ENCODE data around the gene MCTP1. TPM values are rescaled to one million over a fixed set of nuclear protein-coding genes. Genes with fewer than 3 reads are reported as not detected.

The MCTP1 gene
- total RNA-seq, 2 experiments from 2014 or later, result not detected

DNA sequence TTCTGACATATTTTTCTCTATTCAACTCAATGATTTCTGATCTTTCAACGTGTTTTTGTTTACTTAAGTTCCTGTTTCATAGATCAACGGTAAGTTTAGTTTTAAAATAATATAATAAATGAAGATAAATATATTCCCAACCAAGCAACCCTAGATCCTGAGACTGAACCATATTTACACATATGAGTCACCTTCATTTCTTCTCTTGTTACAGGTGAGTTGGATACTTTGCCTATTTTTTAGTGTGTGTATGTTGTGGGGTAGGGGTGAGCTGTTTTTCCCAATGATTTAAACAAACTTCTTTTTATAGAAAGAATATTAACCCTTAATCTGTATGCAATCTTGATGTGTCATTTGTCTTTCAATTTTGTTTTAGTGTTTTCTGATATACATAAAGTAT, 186.9 kb downstream of the MCTP1 start:
- H3K36me3 Mint-ChIP-seq (ENCODE audit: low read depth), result no peaks in the 10 kb centered on the region
- H3K4me3 Mint-ChIP-seq, result no peak overlapping the region
- intact Hi-C loops (cut with micrococcal nuclease), result no loop called here
- no peak overlapping the region for H3K27ac Mint-ChIP-seq
- CTCF ChIA-PET, result interaction anchor here (0.7 kb wide), 1 partner anchor 107 kb away, joined by 3 read pairs; no protein-coding TSS in a partner anchor
- DNase-seq, result no peak
- no peaks in the 10 kb centered on the region for H3K4me1 Mint-ChIP-seq (ENCODE audit: low read depth)
- no peaks in the 10 kb centered on the region for H3K27me3 Mint-ChIP-seq (ENCODE audit: low read depth)
- H3K9me3 Mint-ChIP-seq, result no peaks in the 10 kb centered on the region

DNA sequence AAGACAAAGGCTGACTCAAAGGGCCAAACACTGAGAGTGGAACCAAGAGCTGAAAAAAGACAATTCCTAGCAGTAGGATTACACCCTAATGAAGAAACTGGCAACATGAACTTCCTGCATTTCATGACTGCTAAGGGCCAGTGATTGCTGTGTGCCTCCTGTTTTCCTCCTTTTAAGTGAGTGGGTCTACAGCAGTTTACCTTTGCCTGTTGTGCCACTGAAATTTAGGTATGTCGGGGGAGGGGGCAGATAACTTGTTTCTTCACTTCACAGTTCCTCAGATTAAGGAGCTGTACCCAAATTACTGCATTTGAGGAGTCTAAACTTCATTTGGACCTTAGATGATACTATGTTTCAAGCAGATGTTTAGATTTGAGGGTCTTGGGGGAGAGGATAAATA, 191.7 kb downstream of the MCTP1 start:
- CTCF ChIA-PET, result no interaction called here
- peaks cover 7% of the 10 kb centered on the region for H3K9me3 Mint-ChIP-seq
- peaks cover 1% of the 10 kb centered on the region for H3K27me3 Mint-ChIP-seq (ENCODE audit: low read depth)
- H3K4me3 Mint-ChIP-seq, result no peak overlapping the region
- DNase-seq, result no peak
- intact Hi-C loops (cut with micrococcal nuclease), result no loop called here
- no peaks in the 10 kb centered on the region for H3K4me1 Mint-ChIP-seq (ENCODE audit: low read depth)
- H3K36me3 Mint-ChIP-seq (ENCODE audit: low read depth), result peaks cover 2% of the 10 kb centered on the region
- no peak overlapping the region for H3K27ac Mint-ChIP-seq

DNA sequence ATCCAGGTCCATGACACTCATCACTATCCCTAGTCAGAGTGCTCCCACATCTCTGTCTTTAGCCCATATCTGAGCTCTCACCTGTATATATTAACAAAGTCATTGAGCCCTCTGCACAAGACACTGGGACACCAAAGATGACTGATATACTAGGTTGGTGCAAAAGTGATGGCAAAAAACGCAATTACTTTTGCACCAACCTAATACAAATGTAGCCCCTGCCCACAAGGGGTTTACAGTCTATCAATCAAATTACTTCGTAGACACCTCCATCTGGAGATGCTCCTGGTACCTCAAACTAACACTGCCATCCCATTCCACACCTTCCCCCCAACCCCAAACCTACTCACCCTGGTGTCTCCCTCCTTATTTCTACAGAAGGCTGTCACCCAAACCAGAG, 194.1 kb downstream of the MCTP1 start:
- peaks cover 7% of the 10 kb centered on the region for H3K9me3 Mint-ChIP-seq
- intact Hi-C loops (cut with micrococcal nuclease), result no loop called here
- peaks cover 8% of the 10 kb centered on the region for H3K27me3 Mint-ChIP-seq (ENCODE audit: low read depth)
- H3K27ac Mint-ChIP-seq, result no peak overlapping the region
- no peak overlapping the region for H3K4me3 Mint-ChIP-seq
- CTCF ChIA-PET, result no interaction called here
- peaks cover 2% of the 10 kb centered on the region for H3K36me3 Mint-ChIP-seq (ENCODE audit: low read depth)
- no peak for DNase-seq
- no peaks in the 10 kb centered on the region for H3K4me1 Mint-ChIP-seq (ENCODE audit: low read depth)

DNA sequence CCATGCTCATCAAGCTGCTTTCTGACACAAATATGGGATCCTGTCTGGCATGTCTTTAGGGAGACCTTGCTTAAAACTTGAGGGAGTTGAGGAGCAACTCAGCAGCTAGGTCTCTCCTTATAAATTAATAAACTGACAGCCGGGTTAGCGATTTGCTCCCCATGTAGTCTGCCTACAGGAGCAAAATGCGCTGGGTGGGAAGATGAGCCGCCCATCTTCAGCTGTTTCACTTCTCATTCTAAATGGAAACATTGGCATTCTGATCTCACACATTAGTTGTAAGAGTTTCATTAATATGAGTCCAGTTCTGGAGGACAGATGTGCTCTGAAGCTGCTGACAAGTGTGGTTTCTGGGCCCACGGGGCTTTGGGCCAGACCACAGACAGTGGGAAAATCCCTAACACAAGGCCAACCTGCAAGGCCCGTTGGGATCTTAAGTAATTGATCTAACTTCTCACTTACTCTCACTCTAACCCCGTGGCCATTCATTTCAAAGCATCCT, 197.0 kb downstream of the MCTP1 start:
- peaks cover 8% of the 10 kb centered on the region for H3K27me3 Mint-ChIP-seq (ENCODE audit: low read depth)
- CTCF ChIA-PET, result no interaction called here
- H3K4me3 Mint-ChIP-seq, result no peak overlapping the region
- no peak for DNase-seq
- intact Hi-C loops (cut with micrococcal nuclease), result loop anchor here (10.0 kb wide), 1 partner anchor 627 kb away; no protein-coding TSS in a partner anchor
- H3K4me1 Mint-ChIP-seq (ENCODE audit: low read depth), result no peaks in the 10 kb centered on the region
- peaks cover 2% of the 10 kb centered on the region for H3K36me3 Mint-ChIP-seq (ENCODE audit: low read depth)
- no peak overlapping the region for H3K27ac Mint-ChIP-seq
- peaks cover 7% of the 10 kb centered on the region for H3K9me3 Mint-ChIP-seq

DNA sequence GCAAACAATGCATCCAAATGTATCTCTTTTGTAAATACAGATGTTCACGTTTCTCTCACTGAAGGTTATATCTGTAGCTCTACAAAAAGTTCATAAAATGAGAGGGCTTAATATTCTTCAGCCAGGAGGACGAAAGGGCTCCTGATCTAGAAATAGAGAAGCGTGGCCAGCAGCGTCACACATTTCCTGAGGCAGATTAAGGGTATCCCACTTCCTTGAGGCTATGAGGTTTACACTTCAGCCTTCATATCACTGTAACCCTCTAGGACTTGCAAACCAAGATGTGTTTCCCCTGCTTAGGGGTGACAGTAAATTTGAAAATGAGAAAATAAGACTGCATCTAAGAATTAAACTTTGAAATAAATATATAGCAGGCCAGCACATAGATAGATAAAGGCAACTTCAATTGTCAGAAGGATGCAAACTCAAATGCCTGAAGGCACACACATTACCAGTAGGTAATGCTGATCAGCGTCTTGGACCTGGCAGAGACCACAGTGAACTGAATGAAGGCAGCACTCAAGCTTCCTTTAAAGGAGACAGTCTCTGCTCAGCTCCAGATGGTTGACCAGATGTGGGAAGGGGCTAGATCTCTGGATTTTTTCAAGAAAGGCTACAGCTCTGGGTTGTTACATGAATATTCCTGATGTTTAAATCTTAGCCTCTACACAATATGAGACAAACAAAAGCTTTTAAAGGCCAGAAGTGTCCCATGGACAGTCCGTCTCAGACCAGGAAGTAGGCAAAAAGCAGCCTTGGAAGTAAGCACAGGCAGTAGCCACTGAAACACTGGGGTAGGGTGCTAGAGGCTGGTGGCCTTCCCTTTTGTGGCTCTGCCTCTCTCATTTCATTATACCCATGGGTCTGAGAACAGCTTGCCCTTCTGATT, 197.7 kb downstream of the MCTP1 start:
- CTCF ChIA-PET, result no interaction called here
- no peak overlapping the region for H3K27ac Mint-ChIP-seq
- peaks cover 7% of the 10 kb centered on the region for H3K9me3 Mint-ChIP-seq
- H3K36me3 Mint-ChIP-seq (ENCODE audit: low read depth), result peaks cover 2% of the 10 kb centered on the region
- peaks cover 8% of the 10 kb centered on the region for H3K27me3 Mint-ChIP-seq (ENCODE audit: low read depth)
- DNase-seq, result no peak
- H3K4me3 Mint-ChIP-seq, result no peak overlapping the region
- intact Hi-C loops (cut with micrococcal nuclease), result loop anchor here (10.0 kb wide), 1 partner anchor 628 kb away; no protein-coding TSS in a partner anchor
- peaks cover 2% of the 10 kb centered on the region for H3K4me1 Mint-ChIP-seq (ENCODE audit: low read depth)

DNA sequence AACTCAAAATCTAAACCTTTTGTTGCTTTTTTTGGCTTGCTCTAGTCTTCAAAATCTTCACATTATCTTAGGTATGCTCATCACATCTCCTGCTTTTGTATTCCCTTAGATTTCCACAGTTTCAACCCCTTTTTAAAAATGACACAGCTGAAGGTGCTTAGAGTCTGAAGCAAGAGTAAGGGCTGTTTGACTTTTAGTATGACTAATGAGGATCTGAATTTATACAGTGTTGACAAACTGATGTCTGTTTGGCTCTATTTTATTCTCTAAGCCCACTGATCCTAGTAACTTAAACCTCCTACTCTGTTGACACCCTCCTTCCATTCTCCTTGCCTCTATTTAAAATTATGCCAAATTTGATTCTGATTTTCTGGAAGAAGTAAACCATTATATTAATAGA, 200.1 kb downstream of the MCTP1 start:
- intact Hi-C loops (cut with micrococcal nuclease), result loop anchor here (5.0 to 10.0 kb wide), 2 partner anchors 117 to 630 kb away; no protein-coding TSS in a partner anchor
- peaks cover 13% of the 10 kb centered on the region for H3K4me1 Mint-ChIP-seq (ENCODE audit: low read depth)
- H3K9me3 Mint-ChIP-seq, result no peaks in the 10 kb centered on the region
- H3K27me3 Mint-ChIP-seq (ENCODE audit: low read depth), result peaks cover 15% of the 10 kb centered on the region
- H3K27ac Mint-ChIP-seq, result no peak overlapping the region
- CTCF ChIA-PET, result no interaction called here
- no peak for DNase-seq
- H3K36me3 Mint-ChIP-seq (ENCODE audit: low read depth), result no peaks in the 10 kb centered on the region
- no peak overlapping the region for H3K4me3 Mint-ChIP-seq

DNA sequence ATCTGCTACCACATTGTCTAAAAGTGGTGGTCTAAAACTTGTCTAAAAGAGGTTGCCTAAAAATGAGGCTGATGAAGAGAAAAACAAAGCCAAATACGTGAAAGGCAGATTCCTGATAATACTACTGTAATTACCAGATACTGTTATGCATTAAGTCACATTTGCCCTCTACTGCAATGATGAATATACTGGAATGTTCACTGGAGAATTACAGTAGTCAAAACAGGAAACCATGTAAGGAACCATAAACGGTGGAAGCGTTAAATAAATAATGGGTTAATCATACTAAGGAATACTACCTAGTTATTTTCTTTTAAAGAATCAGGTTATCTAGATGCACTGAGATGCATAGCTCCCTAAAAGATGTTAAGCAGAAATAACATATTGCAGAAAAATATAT, 201.3 kb downstream of the MCTP1 start:
- Mint-ChIP-seq H3K4me1 (ENCODE audit: low read depth) (peaks cover 13% of the 10 kb centered on the region), H3K27ac (no peak overlapping the region), H3K9me3 (no peaks in the 10 kb centered on the region), H3K27me3 (ENCODE audit: low read depth) (peaks cover 17% of the 10 kb centered on the region), H3K4me3 (no peak overlapping the region), H3K36me3 (ENCODE audit: low read depth) (no peaks in the 10 kb centered on the region)
- CTCF ChIA-PET, result no interaction called here
- DNase-seq, result no peak
- intact Hi-C loops (cut with micrococcal nuclease), result loop anchor here (5.0 to 10.0 kb wide), 2 partner anchors 116 to 631 kb away; no protein-coding TSS in a partner anchor

DNA sequence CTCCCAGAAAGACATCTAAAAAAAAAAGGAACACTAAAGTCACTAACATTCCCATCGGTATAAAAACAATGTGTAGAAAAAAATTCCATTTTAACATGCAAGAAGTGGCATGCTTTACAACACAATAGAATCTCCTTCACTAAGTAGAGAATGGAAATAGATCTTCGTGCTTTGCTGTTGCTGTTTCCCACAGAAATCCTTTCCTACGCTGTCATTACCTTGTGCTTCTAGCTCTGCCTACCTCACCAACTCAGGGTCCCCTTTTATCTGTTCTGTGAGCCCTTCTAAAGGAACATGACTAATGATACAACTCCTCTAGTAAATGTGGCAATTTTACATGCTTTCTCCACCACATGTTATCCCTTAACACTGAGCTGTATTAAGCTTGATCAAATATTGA, 202.9 kb downstream of the MCTP1 start:
- Mint-ChIP-seq H3K4me3 (no peak overlapping the region), H3K27ac (peak overlapping the region; percentile 24), H3K9me3 (no peaks in the 10 kb centered on the region), H3K27me3 (ENCODE audit: low read depth) (peaks cover 12% of the 10 kb centered on the region), H3K4me1 (ENCODE audit: low read depth) (peaks cover 13% of the 10 kb centered on the region), H3K36me3 (ENCODE audit: low read depth) (no peaks in the 10 kb centered on the region)
- intact Hi-C loops (cut with micrococcal nuclease), result loop anchor here (1.0 to 10.0 kb wide), 8 partner anchors 59 to 633 kb away; no protein-coding TSS in a partner anchor
- CTCF ChIA-PET, result no interaction called here
- no peak for DNase-seq

DNA sequence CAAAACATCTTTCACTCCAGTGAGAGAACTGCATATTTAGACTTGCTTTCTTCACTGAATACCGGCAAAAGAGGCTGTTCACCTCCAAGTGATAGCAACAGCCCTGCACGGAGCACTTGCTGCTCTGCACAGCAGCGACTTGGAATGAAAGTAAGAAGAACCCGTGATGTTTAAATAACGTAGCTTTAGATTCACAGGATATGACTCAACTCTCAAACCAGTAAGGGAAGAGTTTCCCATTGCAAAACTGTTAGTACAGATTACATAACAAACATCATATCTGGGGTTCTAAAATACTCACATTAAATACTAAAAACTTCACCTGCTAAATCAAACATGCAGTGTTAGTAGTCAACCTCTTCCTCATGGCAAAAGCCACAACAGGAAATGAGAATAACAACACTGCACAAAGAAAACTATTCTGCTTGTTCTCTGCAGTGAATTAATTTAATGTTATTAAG, 203.4 kb downstream of the MCTP1 start:
- no peak overlapping the region for H3K4me3 Mint-ChIP-seq
- peak; percentile 64 for DNase-seq
- peak overlapping the region; percentile 24 for H3K27ac Mint-ChIP-seq
- no peaks in the 10 kb centered on the region for H3K36me3 Mint-ChIP-seq (ENCODE audit: low read depth)
- H3K9me3 Mint-ChIP-seq, result no peaks in the 10 kb centered on the region
- intact Hi-C loops (cut with micrococcal nuclease), result loop anchor here (1.0 to 10.0 kb wide), 8 partner anchors 58 to 633 kb away; no protein-coding TSS in a partner anchor
- H3K4me1 Mint-ChIP-seq (ENCODE audit: low read depth), result peaks cover 13% of the 10 kb centered on the region
- CTCF ChIA-PET, result no interaction called here
- peaks cover 12% of the 10 kb centered on the region for H3K27me3 Mint-ChIP-seq (ENCODE audit: low read depth)

DNA sequence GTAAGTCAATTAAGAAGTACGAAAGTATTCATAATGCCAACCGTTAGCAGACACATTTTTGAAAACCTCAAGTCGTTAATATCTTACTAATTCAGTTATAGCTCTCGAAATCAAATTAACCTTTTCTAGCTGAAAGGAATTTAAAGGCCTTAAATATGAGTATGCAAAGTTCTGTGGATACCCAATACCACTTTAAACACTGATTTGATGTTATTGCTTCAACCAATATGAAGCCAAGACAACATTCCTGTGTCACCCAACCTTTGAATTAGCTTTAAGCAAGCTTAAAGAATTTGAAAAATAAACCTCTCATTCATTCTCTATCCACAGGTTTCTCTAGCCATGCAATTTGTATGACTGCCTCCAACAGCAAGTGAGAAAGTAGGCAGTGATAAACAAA, 204.5 kb downstream of the MCTP1 start:
- Mint-ChIP-seq H3K4me3 (no peak overlapping the region), H3K36me3 (ENCODE audit: low read depth) (no peaks in the 10 kb centered on the region), H3K4me1 (ENCODE audit: low read depth) (peaks cover 13% of the 10 kb centered on the region), H3K27ac (no peak overlapping the region), H3K9me3 (no peaks in the 10 kb centered on the region), H3K27me3 (ENCODE audit: low read depth) (peaks cover 9% of the 10 kb centered on the region)
- DNase-seq, result no peak
- CTCF ChIA-PET, result interaction anchor here (0.6 kb wide), 1 partner anchor 113 kb away, joined by 4 read pairs; no protein-coding TSS in a partner anchor
- intact Hi-C loops (cut with micrococcal nuclease), result loop anchor here (2.0 to 10.0 kb wide), 3 partner anchors 113 to 634 kb away; no protein-coding TSS in a partner anchor

DNA sequence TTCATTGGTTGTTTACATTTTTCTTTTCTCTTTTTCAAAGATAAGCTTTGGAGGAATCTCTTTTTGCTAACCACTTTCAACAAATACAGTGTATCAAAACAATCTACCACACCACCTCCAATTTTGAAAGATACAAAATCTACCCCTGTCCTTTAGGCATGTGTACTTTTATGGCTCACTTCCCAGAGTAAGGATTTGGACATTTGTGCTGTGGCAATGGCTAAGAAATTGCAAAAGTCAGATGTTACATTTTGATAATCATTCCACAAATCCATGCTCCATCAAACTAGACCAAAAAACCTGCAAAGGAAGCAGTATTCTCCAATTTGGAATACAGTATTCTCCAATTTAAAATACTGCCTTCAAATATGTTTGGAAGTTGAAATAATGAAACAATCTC, 204.9 kb downstream of the MCTP1 start:
- H3K27me3 Mint-ChIP-seq (ENCODE audit: low read depth), result peaks cover 9% of the 10 kb centered on the region
- H3K4me1 Mint-ChIP-seq (ENCODE audit: low read depth), result peaks cover 13% of the 10 kb centered on the region
- intact Hi-C loops (cut with micrococcal nuclease), result loop anchor here (2.0 to 10.0 kb wide), 3 partner anchors 113 to 635 kb away; no protein-coding TSS in a partner anchor
- no peaks in the 10 kb centered on the region for H3K9me3 Mint-ChIP-seq
- CTCF ChIA-PET, result no interaction called here
- no peak for DNase-seq
- no peak overlapping the region for H3K4me3 Mint-ChIP-seq
- no peak overlapping the region for H3K27ac Mint-ChIP-seq
- no peaks in the 10 kb centered on the region for H3K36me3 Mint-ChIP-seq (ENCODE audit: low read depth)

DNA sequence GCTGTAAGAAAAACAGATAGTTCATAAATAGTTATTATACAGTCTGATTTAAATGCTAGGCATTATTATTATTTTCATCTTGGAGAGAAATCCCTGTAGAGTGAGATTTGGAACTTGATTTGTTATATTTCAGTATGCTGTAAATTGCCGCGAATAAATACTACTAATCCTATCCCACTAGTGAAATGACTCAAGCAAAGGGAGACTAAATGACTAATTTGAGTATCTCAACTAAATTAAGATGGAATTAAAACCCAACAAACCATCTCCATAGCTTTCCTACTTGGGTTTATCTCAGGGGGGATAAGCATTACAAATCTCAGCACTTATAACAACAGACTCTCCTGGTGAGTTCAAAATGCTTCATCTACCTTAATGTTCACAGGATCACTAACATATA, 206.0 kb downstream of the MCTP1 start:
- no peak for DNase-seq
- Mint-ChIP-seq H3K27me3 (ENCODE audit: low read depth) (peaks cover 11% of the 10 kb centered on the region), H3K27ac (no peak overlapping the region), H3K9me3 (no peaks in the 10 kb centered on the region), H3K36me3 (ENCODE audit: low read depth) (no peaks in the 10 kb centered on the region), H3K4me3 (no peak overlapping the region), H3K4me1 (ENCODE audit: low read depth) (peaks cover 13% of the 10 kb centered on the region)
- CTCF ChIA-PET, result no interaction called here
- intact Hi-C loops (cut with micrococcal nuclease), result no loop called here

Data from activated naive CD4-positive, alpha-beta T cell treated with anti-CD3 and anti-CD28 coated beads for 36 hours (primary cell).